Stimulated activated CD4-positive, alpha-beta T cell treated with anti-CD3 and anti-CD28 coated beads, Interleukin-15, amount 100 ng/mL, for 48 hours (primary cell): ENCODE results near the gene OR5D16.
"Not testable (repeated sequence)": the region's sequence is repeated elsewhere in the genome, so short reads cannot be mapped to it uniquely, and the experiment has no call there.

Experiments
- DNase-seq, 2 donors: peaks; one replicate each; pipeline ENCODE4 v3.0.0-alpha.2; 2020; ENCODE audit warnings: low read depth in 2 of 2

The OR5D16 gene

DNA sequence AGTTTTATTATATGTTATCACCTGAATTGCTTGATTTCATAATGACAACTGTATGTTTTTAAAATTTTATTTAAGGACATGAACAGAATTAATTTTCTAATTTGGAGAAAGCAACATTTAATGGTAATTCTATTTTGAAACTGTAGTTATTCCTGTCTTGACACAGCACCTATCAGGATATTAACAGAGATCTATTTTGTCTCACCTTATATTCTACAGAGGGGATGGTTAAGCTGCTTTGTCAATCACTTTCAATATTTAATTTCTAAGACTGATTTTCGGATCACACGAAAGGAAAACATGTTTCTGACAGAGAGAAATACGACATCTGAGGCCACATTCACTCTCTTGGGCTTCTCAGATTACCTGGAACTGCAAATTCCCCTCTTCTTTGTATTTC, at the start of gene OR5D16:
Gene OR5D16, plus strand, starts transcription at position 301 of the 400 bp plus-strand sequence. Its CDS starts 0 bp downstream, at position 301.
- DNase-seq, result no peak

DNA sequence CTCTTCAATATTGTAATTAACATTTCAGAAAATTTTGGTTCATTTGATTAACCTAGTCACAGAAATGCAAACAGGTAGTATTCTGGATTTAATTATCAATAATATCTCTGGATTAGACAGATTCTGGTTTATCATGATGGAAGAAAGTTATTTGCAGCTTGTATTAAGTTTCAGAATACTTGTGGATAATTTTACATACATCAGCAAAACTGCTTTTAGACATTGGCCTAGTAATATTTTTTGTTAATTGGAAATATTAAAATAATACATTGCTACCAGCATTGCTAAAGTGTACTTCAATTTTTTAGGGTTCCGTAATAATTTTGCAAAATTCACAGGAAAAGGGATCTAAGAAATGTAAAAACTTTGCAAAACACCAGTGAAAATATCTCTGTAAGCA, 46.9 kb upstream of the OR5D16 start:
- no peak for DNase-seq

DNA sequence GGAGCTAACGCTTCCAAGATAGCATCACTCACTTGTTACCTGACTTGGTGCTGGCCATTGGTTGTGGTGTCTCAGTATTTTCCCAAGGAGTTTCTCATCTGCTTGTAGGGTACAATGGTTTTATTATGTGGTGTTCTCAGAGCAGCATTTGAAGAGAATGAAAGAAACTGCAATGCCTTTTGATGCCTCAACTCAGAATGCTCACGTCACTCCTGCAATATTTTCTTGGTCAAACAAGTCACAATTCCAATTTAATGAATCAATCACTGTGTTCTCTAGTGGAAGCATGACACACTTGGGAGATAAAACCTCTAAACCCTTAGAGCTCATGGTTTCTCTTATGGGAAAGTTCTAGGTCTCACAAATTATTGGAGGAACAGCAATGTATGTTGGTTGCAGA, 45.2 kb upstream of the OR5D16 start:
- no peak for DNase-seq

DNA sequence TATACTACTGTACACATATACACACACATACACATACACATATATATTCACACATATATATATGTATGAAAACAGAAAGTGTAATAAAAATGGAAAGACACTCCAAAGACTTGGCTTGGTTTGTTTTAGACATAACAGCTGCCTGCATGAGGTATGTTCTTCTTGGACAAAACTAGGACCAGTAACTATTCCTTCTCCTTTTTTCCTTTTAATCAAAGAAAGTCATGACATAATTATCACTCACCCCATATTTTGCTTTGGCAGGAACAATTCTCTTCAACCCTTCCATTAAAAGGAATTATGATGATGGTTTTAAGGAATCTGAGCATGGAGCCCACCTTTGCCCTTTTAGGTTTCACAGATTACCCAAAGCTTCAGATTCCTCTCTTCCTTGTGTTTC, 43.3 kb upstream of the OR5D16 start, which contains the start of gene OR5D14:
Gene OR5D14, plus strand, starts transcription at position 301 of the 400 bp plus-strand sequence. Its CDS starts 0 bp downstream, at position 301.
- no peak for DNase-seq

DNA sequence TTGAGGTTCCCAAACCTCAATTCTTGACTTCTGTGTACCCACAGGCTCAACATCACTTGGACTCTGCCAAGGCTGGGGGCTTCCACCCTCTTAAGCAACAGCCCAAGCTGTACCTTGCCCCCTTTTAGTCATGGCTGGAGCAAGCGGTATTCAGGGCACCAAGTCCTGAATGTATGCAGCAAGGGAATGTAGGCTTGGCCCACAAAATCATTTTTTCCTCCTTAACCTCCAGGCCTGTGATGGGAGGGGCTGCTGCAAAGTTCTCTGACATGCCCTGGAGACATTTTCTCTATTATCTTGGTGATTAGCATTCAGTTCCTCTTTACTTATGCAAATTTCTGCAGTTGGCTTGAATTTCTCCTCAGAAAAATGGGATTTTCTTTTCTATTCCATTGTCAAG, 32.3 kb upstream of the OR5D16 start:
- no peak for DNase-seq

DNA sequence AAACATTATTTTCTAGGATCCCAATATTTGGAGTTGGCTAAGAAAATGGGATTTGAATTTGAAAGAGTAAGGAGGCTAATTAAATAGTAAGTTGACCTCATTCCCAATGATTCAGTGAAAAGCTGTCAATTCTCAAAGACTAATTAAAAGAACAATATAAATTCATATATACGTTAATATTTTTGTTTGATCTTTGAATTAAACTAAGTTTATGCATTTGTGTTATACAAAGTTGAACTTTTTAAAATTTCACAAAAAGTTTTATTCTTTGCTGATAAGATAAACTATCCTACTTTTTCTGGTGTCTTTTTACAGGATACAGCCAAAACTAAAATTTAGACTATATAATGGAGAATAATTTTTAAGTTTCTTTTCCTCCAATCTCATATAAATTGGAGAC, 27.5 kb upstream of the OR5D16 start, which contains the start of gene OR5L1:
Gene OR5L1, plus strand, starts transcription at position 301 of the 400 bp plus-strand sequence. CDS start 100 bp downstream, outside the sequence.
- no peak for DNase-seq

DNA sequence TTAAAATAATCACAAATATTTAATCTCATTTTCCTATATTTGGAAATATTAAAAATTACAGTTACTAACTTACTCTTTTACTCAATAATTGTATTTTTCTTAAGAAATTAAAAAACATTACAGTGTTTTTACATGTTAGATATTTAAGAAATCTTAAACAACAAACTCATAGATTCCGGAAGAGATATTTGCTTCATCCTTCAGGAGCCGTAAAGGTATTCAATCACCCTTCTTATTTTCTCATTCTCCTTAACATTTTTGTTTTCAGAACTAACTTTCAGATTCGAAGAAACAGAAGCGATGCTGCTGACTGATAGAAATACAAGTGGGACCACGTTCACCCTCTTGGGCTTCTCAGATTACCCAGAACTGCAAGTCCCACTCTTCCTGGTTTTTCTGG, 19.2 kb upstream of the OR5D16 start, which contains the start of gene OR5D18:
Gene OR5D18, plus strand, starts transcription at position 301 of the 400 bp plus-strand sequence. Its CDS starts 0 bp downstream, at position 301.
- DNase-seq, result no peak

DNA sequence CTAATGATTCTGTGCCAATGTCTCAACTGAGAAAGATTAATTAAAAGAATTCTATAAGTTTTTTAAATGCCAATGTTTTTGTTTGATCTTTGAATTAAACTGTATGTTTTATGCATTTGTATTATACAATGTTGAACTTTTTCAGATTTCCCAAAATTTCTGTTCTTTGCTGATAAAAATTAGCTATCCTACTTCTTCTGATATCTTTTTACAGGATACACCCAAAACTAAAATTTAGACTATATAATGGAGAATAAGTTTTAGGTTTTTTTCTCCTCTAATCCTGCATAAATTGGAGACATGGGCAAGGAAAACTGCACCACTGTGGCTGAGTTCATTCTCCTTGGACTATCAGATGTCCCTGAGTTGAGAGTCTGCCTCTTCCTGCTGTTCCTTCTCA, 11.6 kb upstream of the OR5D16 start, which contains the start of gene OR5L2:
Gene OR5L2, plus strand, starts transcription at position 301 of the 400 bp plus-strand sequence. Its CDS starts 0 bp downstream, at position 301.
- DNase-seq, result no peak

DNA sequence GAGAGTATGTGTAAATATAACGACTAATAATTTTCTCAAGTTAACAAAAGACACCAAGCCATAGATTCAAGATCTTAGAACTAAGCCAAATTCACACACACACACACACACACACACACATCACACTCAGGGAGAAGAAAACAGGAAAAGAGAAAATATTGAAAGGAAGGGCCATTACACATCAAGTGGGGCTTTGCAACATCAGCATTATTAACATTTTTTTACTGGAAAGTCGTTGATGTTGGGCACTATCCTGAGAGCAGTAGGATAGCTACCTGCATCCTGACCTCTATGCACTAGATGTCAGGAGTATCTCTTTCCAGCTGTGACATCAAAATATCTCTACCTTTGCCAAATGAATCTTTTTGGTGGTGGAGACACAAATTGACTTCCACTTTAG, 8.9 kb downstream of the OR5D16 start:
- DNase-seq, result no peak

DNA sequence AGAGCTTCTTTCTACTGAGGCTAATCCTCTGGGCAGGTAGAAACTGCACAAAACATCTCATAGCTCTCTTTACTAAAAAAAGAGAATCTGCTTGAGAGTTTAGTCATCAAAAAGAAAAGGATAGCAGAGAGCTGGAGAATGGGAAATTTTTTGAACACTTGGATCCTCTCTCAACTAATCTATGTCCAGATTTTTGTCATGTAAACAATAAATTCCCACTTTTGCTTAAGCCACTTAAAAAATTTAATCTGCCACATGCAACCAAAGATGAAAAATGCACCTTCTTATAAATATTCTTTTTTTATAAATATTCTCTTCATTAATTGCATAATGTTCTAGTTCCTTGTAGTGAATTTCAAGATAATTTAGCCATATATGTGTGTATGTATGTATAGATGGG, 10.5 kb downstream of the OR5D16 start:
- DNase-seq, result no peak

DNA sequence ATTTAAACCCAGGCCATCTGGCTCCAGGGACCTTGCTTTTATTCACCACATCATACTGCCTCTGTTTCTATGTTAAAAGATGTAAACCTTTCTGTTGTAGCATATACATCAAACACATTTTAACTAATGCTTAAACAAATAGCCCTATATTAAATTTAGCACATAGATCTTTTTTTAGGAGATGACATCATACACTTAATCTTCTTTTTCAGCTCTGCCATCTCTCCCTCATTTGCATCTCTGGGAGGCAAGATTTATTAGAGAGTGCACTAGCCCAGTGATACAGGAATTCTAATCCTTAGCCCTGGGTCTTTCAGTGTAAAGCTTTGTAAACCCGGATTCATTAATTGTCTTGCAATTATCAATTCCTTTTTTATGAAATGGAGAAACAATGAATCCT, 13.6 kb downstream of the OR5D16 start:
- DNase-seq, result no peak

DNA sequence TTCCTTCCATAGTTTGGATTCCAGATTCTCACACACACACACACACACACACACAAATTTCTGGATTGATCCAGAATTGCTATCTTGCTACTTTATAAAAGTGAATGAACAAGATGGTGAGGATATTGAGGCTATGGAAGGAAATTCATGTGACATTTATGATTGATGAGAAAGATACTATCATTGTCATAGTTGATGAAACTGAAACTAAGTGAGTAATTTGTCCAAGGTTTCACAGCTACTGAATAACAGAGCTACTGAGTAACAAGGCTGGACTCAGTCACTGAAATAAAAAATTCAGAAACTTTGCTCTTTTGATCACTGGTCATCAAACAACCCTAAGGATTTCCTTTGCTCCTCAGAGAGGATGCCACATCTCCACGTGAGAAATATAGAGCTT, 16.2 kb downstream of the OR5D16 start:
- no peak for DNase-seq

DNA sequence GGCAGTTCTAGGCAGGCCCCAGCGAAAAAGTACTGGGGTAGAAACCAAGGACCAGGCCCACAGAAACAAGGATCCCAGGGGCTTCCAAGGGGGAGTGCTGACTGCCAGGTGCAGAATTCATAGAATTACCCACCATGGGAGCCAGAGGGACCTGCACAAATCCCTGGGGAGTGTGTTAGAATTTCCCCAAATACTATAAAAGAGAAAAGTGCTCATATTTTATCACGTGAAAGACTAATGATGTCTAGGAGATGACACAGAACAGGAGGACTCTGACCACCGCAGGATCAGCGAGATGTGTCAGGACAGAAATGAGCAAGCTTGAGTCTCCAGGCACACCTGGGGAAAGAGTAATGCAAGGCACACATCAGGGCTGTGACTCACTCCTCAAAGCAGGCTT, 28.8 kb downstream of the OR5D16 start:
- not testable (repeated sequence) for DNase-seq

DNA sequence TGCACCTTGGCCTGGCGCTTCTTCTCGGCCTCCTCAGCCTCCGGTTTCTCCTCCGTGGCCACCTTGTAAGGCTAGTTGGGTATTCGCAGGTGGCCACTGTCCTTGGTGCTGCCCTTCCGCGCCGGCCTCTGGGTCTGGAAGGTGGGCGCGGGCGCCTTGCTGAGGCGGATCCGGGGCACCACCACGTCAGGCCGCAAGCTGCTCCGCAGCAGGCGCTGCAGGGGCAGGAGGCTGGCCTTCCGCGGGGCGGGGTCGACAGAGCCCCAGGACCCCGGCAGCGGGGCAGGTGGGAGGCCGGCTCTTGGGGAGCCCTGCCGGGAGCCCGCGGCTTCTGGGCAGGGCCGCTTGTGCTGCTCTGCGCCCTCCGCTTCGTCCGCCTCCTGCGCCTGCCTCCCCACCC, 34.2 kb downstream of the OR5D16 start:
- not testable (repeated sequence) for DNase-seq

DNA sequence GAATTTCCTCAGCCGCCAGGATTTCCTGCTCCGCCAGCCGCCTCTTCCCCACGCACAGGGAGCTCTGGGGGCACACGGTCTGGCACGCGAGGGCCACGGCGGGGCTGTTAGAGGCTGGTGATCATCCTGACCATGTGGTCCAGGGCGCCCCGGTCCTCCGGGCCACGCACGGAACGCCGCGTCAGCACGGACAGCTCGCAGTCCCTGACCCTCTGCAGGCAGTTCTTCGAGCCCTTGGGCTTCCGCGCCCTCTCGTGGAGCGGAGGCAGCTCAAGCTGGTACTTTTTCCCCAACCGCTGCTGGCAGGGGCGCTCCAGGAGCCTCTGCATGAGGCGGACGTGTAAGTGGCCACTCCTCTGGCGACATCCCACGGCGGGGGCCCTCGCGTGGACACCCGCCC, 34.6 kb downstream of the OR5D16 start:
- DNase-seq, result not testable (repeated sequence)

DNA sequence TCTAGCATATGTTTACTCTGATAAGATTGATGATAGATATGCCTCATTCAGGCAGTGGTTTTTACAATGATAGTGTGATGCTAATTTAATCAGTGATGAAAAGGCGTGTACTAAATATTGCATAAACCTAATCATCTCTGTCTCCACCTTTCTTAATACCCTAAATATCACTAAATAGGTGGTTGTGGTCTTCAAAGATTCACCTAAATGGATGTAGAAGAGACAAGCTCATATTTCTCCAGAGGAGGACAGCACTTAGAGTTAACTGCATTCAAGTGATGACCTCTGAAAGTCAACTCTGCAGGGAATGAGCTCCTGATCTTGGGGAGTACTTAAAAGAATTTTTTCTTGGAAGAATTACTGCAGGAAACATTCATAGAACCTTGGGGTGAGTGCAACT, 44.4 kb downstream of the OR5D16 start, which contains the start of gene TRIM51:
Gene TRIM51, plus strand, starts transcription at position 301 of the 400 bp plus-strand sequence. CDS start 2,132 bp downstream, outside the sequence.
- DNase-seq, result not testable (repeated sequence)

DNA sequence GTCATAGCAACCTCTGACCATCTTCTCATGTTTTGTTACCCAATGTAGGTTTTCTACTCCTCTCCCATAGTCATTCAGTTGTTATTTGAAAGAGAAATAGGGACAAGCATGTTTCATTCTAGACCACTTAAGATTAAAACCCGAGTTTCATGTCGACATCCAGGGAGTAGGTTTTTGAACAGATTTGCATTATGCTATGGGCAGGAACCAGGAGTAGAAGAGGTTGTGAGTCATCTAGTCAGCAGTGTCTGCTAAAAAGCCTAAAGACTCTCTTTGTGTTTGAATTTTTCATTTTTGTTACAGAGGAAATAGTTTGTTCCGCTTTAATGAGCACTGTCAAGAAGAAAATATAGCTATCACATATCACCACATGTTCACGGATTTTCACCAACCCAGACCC, 46.4 kb downstream of the OR5D16 start:
- DNase-seq, result not testable (repeated sequence)

DNA sequence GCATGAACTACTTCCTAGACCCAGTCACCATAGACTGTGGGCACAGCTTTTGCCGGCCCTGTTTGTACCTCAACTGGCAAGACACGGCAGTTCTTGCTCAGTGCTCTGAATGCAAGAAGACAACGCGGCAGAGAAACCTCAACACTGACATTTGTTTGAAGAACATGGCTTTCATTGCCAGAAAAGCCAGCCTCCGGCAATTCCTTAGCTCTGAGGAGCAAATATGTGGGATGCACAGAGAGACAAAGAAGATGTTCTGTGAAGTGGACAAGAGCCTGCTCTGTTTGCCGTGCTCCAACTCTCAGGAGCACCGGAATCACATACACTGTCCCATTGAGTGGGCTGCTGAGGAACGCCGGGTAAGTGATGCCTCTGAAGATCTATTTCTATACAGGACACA, 46.9 kb downstream of the OR5D16 start:
- DNase-seq, result not testable (repeated sequence)
